IPS DF 19.7 (cell line): ENCODE measurements around the gene HPCA.
"Not testable (repeated sequence)": the region's sequence is repeated elsewhere in the genome, so short reads cannot be mapped to it uniquely, and the experiment has no call there.

Source experiments
- DNase-seq: peaks from one replicate; pipeline ENCODE4 v3.0.0-alpha.2; 2013; ENCODE audit warnings: low read depth, low spot score

The HPCA gene

GRCh38 chr1:32902535-32902920 lies 16.2 kb downstream of the HPCA start:
- no peak for DNase-seq

GRCh38 chr1:32903991-32904785 lies 17.9 kb downstream of the HPCA start:
- no peak for DNase-seq

GRCh38 chr1:32904797-32905196 lies 18.5 kb downstream of the HPCA start:
- no peak for DNase-seq

- not testable (repeated sequence) for DNase-seq
Measured at GRCh38 chr1:32905588-32905987, 19.3 kb downstream of the HPCA start.

- DNase-seq: no peak
Measured at GRCh38 chr1:32906654-32907053, 20.4 kb downstream of the HPCA start.

GRCh38 chr1:32907435-32907834 lies 21.1 kb downstream of the HPCA start:
- no peak for DNase-seq

GRCh38 chr1:32910319-32910718 lies 24.0 kb downstream of the HPCA start:
- DNase-seq: no peak

GRCh38 chr1:32915766-32916706 lies 29.7 kb downstream of the HPCA start:
- no peak for DNase-seq

GRCh38 chr1:32917521-32917920 lies 31.2 kb downstream of the HPCA start:
- DNase-seq: no peak

GRCh38 chr1:32918179-32918578 lies 31.9 kb downstream of the HPCA start:
- no peak for DNase-seq

GRCh38 chr1:32919811-32920733 lies 33.8 kb downstream of the HPCA start:
- no peak for DNase-seq

- DNase-seq: no peak
Measured at GRCh38 chr1:32920833-32921232, 34.5 kb downstream of the HPCA start.

- no peak for DNase-seq
Measured at GRCh38 chr1:32924881-32925344, 38.6 kb downstream of the HPCA start.

GRCh38 chr1:32925403-32926162 lies 39.3 kb downstream of the HPCA start:
- DNase-seq: peak; percentile 35

- no peak for DNase-seq
Measured at GRCh38 chr1:32926562-32926961, 40.3 kb downstream of the HPCA start.

GRCh38 chr1:32927441-32927840 lies 41.1 kb downstream of the HPCA start:
- DNase-seq: no peak

- DNase-seq: no peak
Measured at GRCh38 chr1:32928285-32928684, 42.0 kb downstream of the HPCA start.

- no peak for DNase-seq
Measured at GRCh38 chr1:32928715-32929114, 42.4 kb downstream of the HPCA start.

GRCh38 chr1:32929366-32929765 lies 43.1 kb downstream of the HPCA start:
- no peak for DNase-seq

GRCh38 chr1:32931760-32932159 lies 45.5 kb downstream of the HPCA start:
- no peak for DNase-seq
